ENCODE results near the gene SMIM41.

SMIM41 gene

DNA sequence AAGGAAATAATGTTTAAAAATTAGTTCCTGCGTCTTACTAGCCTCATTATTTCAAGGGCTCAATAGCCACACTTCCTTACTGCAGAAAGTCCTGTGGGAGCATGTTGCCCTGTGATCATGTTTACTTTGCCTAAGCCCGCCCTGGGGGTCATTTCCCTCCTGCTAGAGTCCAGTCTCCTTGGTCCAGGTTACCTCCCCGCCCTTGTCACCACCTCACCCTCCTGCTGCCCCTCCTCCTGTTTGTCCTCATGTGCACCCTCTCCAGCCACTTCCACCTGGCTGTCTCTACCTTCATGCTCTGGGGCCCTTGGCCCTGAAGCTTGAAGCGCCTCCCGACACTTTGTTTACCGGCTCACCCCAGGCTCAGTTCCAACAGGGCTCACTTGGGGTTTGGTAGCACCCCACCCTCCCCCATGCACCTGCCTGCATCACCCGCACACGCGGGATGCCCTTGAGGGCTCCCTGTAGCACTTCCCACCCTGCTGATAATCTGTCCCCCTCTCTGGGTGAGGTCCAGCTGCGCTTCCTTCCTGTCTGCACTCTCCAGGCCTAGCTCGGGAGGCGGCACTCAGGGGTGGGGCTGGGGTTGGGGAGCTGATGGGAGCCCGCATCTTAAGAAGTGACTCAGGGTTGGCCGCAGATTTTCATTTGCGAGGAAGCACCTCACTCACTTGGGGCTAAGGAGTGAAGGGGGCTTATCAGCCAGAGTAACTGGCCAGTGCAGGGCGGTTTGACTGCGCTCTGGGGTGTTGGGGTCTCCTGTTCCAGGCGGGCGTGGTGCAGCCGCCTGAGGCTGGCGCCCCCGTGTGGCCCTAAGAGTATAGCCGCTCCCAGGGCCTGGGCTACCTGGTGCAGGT, 40.1 kb downstream of the SMIM41 start:
- no peak overlapping the region for H2BK120ac ChIP-seq (ENCODE audit: insufficient read depth, low read length, poor library complexity)
- H3K9ac ChIP-seq (ENCODE audit: low read length): no peak overlapping the region
- no peak overlapping the region for H3K4me3 ChIP-seq (ENCODE audit: low read depth, low read length)
- H2BK5ac ChIP-seq (ENCODE audit: low read depth, low read length, poor library complexity): no peak overlapping the region
- WGBS (ENCODE audit: extremely low coverage, insufficient coverage, insufficient read length): no CpG with 5 or more reads among the region's 23 CpGs
- no peak overlapping the region for H3K18ac ChIP-seq (ENCODE audit: low read length)
- no peaks in the 10 kb centered on the region for H3K79me1 ChIP-seq (ENCODE audit: low read length)
- H3K27ac ChIP-seq (ENCODE audit: low read depth, low read length): no peak overlapping the region
- no peak overlapping the region for H2AFZ ChIP-seq (ENCODE audit: insufficient read depth, low read length, poor library complexity)
- H3K4me2 ChIP-seq (ENCODE audit: low read length): no peak overlapping the region
- H3K14ac ChIP-seq (ENCODE audit: low read length): no peak overlapping the region
- DNase-seq: peak; percentile 38 to 53
- no peaks in the 10 kb centered on the region for H3K27me3 ChIP-seq (ENCODE audit: insufficient read depth, low read length)
- H4K8ac ChIP-seq (ENCODE audit: low read depth, low read length): no peak overlapping the region
- no peak overlapping the region for H3K4ac ChIP-seq (ENCODE audit: low read depth, low read length)
- H2BK12ac ChIP-seq (ENCODE audit: low read length): no peak overlapping the region
- peaks cover 5% of the 10 kb centered on the region in 2 experiments for H3K4me1 ChIP-seq (ENCODE audit: control insufficient read depth in 1 of 2, insufficient read depth in 2 of 2, low read length in 2 of 2)
- no peak overlapping the region for H4K91ac ChIP-seq (ENCODE audit: low read depth, low read length)
- H4K12ac ChIP-seq (ENCODE audit: low read depth, low read length): no peak overlapping the region
- H3K23ac ChIP-seq (ENCODE audit: low read length): no peak overlapping the region
- no peaks in the 10 kb centered on the region for H3K36me3 ChIP-seq (ENCODE audit: control insufficient read depth in 1 of 2, insufficient read depth in 2 of 2, low read length in 2 of 2)
- no peaks in the 10 kb centered on the region for H3K9me3 ChIP-seq (ENCODE audit: insufficient read depth, low read depth, low read length)
- no peak overlapping the region for H2AK5ac ChIP-seq (ENCODE audit: low read length)
- no peaks in the 10 kb centered on the region for H3K79me2 ChIP-seq (ENCODE audit: control insufficient read depth, insufficient read depth, low read length, poor library complexity)

GRCh38 chr12:52120951-52121823, 41.7 kb downstream of the SMIM41 start:
- peak in 1 of 2 donors; percentile 5 for DNase-seq
- Histone ChIP-seq H2AFZ (ENCODE audit: insufficient read depth, low read length, poor library complexity) (no peak overlapping the region), H3K9me3 (ENCODE audit: insufficient read depth, low read depth, low read length) (no peaks in the 10 kb centered on the region), H3K27ac (ENCODE audit: low read depth, low read length) (no peak overlapping the region), H3K4me1 (ENCODE audit: control insufficient read depth in 1 of 2, insufficient read depth in 2 of 2, low read length in 2 of 2) (peaks cover 12% of the 10 kb centered on the region in 2 experiments), H3K18ac (ENCODE audit: low read length) (no peak overlapping the region), H3K27me3 (ENCODE audit: insufficient read depth, low read length) (no peaks in the 10 kb centered on the region), H2BK120ac (ENCODE audit: insufficient read depth, low read length, poor library complexity) (no peak overlapping the region), H3K79me1 (ENCODE audit: low read length) (no peaks in the 10 kb centered on the region), H2BK5ac (ENCODE audit: low read depth, low read length, poor library complexity) (no peak overlapping the region), H3K4me3 (ENCODE audit: low read depth, low read length) (no peak overlapping the region), H2BK12ac (ENCODE audit: low read length) (no peak overlapping the region), H3K23ac (ENCODE audit: low read length) (no peak overlapping the region), H3K14ac (ENCODE audit: low read length) (no peak overlapping the region), H3K79me2 (ENCODE audit: control insufficient read depth, insufficient read depth, low read length, poor library complexity) (no peaks in the 10 kb centered on the region), H4K12ac (ENCODE audit: low read depth, low read length) (no peak overlapping the region), H3K36me3 (ENCODE audit: control insufficient read depth in 1 of 2, insufficient read depth in 2 of 2, low read length in 2 of 2) (no peaks in the 10 kb centered on the region), H3K4ac (ENCODE audit: low read depth, low read length) (no peak overlapping the region), H2AK5ac (ENCODE audit: low read length) (no peak overlapping the region), H4K8ac (ENCODE audit: low read depth, low read length) (no peak overlapping the region), H4K91ac (ENCODE audit: low read depth, low read length) (no peak overlapping the region), H3K9ac (ENCODE audit: low read length) (no peak overlapping the region), H3K4me2 (ENCODE audit: low read length) (no peak overlapping the region)
- WGBS (ENCODE audit: extremely low coverage, insufficient coverage, insufficient read length): no CpG with 5 or more reads among the region's 19 CpGs

GRCh38 chr12:52121824-52122539, 42.5 kb downstream of the SMIM41 start:
- DNase-seq: peak; percentile 29 to 70
- Histone ChIP-seq H3K23ac (ENCODE audit: low read length) (no peak overlapping the region), H3K4ac (ENCODE audit: low read depth, low read length) (no peak overlapping the region), H3K79me1 (ENCODE audit: low read length) (no peaks in the 10 kb centered on the region), H3K36me3 (ENCODE audit: control insufficient read depth in 1 of 2, insufficient read depth in 2 of 2, low read length in 2 of 2) (no peaks in the 10 kb centered on the region), H3K4me3 (ENCODE audit: low read depth, low read length) (no peak overlapping the region), H2BK120ac (ENCODE audit: insufficient read depth, low read length, poor library complexity) (no peak overlapping the region), H3K18ac (ENCODE audit: low read length) (no peak overlapping the region), H4K91ac (ENCODE audit: low read depth, low read length) (no peak overlapping the region), H3K27ac (ENCODE audit: low read depth, low read length) (no peak overlapping the region), H3K27me3 (ENCODE audit: insufficient read depth, low read length) (no peaks in the 10 kb centered on the region), H3K9ac (ENCODE audit: low read length) (no peak overlapping the region), H3K4me1 (ENCODE audit: control insufficient read depth in 1 of 2, insufficient read depth in 2 of 2, low read length in 2 of 2) (peaks cover 10 to 12% of the 10 kb centered on the region in 2 experiments), H2BK12ac (ENCODE audit: low read length) (no peak overlapping the region), H2AK5ac (ENCODE audit: low read length) (no peak overlapping the region), H3K9me3 (ENCODE audit: insufficient read depth, low read depth, low read length) (no peaks in the 10 kb centered on the region), H3K4me2 (ENCODE audit: low read length) (no peak overlapping the region), H3K14ac (ENCODE audit: low read length) (no peak overlapping the region), H3K79me2 (ENCODE audit: control insufficient read depth, insufficient read depth, low read length, poor library complexity) (no peaks in the 10 kb centered on the region), H2AFZ (ENCODE audit: insufficient read depth, low read length, poor library complexity) (no peak overlapping the region), H4K8ac (ENCODE audit: low read depth, low read length) (no peak overlapping the region), H4K12ac (ENCODE audit: low read depth, low read length) (no peak overlapping the region), H2BK5ac (ENCODE audit: low read depth, low read length, poor library complexity) (no peak overlapping the region)
- no CpG with 5 or more reads among the region's 18 CpGs for WGBS (ENCODE audit: extremely low coverage, insufficient coverage, insufficient read length)

DNA sequence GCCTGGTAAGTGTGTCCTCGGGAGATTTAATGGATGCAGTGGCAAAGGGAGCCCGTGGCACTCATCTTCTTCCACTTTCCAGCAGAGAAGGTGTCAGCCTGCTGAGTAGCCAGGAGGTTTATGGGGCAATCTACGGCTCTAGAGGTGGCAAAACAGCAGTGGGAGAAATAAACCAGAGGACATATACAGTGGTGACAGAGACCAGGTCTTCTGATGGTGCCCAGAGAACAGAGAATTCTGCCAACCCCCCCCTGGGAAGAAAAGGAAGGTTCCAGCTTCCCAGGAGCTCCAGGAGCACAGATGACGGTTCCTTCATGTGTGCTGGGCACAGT, 43.0 kb downstream of the SMIM41 start:
- H4K91ac ChIP-seq (ENCODE audit: low read depth, low read length): no peak overlapping the region
- H3K18ac ChIP-seq (ENCODE audit: low read length): no peak overlapping the region
- WGBS (ENCODE audit: extremely low coverage, insufficient coverage, insufficient read length): no CpG with 5 or more reads among the region's 4 CpGs
- no peak overlapping the region for H3K23ac ChIP-seq (ENCODE audit: low read length)
- H4K8ac ChIP-seq (ENCODE audit: low read depth, low read length): no peak overlapping the region
- no peaks in the 10 kb centered on the region for H3K79me1 ChIP-seq (ENCODE audit: low read length)
- no peak overlapping the region for H4K12ac ChIP-seq (ENCODE audit: low read depth, low read length)
- no peak overlapping the region for H2BK120ac ChIP-seq (ENCODE audit: insufficient read depth, low read length, poor library complexity)
- H2BK5ac ChIP-seq (ENCODE audit: low read depth, low read length, poor library complexity): no peak overlapping the region
- H2BK12ac ChIP-seq (ENCODE audit: low read length): no peak overlapping the region
- no peak overlapping the region for H2AK5ac ChIP-seq (ENCODE audit: low read length)
- H3K79me2 ChIP-seq (ENCODE audit: control insufficient read depth, insufficient read depth, low read length, poor library complexity): no peaks in the 10 kb centered on the region
- H3K27ac ChIP-seq (ENCODE audit: low read depth, low read length): no peak overlapping the region
- no peak overlapping the region for H3K9ac ChIP-seq (ENCODE audit: low read length)
- H3K4ac ChIP-seq (ENCODE audit: low read depth, low read length): no peak overlapping the region
- H2AFZ ChIP-seq (ENCODE audit: insufficient read depth, low read length, poor library complexity): no peak overlapping the region
- DNase-seq: no peak
- H3K4me2 ChIP-seq (ENCODE audit: low read length): no peak overlapping the region
- H3K4me1 ChIP-seq (ENCODE audit: control insufficient read depth in 1 of 2, insufficient read depth in 2 of 2, low read length in 2 of 2): peaks cover 10 to 14% of the 10 kb centered on the region in 2 experiments
- no peaks in the 10 kb centered on the region for H3K9me3 ChIP-seq (ENCODE audit: insufficient read depth, low read depth, low read length)
- no peaks in the 10 kb centered on the region for H3K27me3 ChIP-seq (ENCODE audit: insufficient read depth, low read length)
- H3K14ac ChIP-seq (ENCODE audit: low read length): no peak overlapping the region
- H3K4me3 ChIP-seq (ENCODE audit: low read depth, low read length): no peak overlapping the region
- H3K36me3 ChIP-seq (ENCODE audit: control insufficient read depth in 1 of 2, insufficient read depth in 2 of 2, low read length in 2 of 2): no peaks in the 10 kb centered on the region

All from trophoblast cell (in vitro differentiated cells and primary cell).